ENCODE data around the gene SNX22.

DNA sequence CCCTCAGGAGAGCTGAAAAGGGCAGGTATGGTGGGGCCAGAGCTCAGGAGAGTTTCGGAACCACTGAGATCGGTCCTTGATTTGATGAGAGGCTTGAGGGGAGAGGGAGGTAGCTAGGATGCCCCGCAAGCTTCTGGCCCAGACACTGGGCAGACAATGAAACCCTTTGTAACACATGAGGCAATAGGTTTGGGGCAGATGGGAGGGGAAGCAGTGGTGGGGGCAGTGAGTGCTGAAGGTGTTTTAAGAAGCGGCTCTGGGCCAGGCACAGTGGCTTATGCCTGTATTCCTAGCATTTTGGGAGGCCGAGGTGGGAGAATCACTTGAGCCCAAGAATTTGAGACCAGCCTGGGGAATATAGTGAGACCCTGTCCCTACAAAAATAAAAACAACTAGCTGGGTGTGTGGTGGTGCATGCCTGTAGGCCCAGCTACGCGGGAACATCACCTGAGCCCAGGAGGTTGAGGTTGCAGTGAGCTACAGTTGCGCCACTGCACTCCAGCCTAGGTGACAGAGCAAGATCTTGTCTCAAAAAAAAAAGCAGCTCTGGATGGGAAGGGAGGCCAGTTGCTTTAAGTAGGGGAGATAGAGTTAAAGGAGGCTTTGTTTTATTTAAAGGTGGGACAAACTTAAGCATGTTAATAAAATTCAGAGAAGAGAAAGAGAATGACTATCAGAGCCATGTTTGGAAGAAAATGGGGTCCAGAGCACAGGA is 9.6 kb upstream of the SNX22 start:
- TF ChIP-seq, protein P1, sequence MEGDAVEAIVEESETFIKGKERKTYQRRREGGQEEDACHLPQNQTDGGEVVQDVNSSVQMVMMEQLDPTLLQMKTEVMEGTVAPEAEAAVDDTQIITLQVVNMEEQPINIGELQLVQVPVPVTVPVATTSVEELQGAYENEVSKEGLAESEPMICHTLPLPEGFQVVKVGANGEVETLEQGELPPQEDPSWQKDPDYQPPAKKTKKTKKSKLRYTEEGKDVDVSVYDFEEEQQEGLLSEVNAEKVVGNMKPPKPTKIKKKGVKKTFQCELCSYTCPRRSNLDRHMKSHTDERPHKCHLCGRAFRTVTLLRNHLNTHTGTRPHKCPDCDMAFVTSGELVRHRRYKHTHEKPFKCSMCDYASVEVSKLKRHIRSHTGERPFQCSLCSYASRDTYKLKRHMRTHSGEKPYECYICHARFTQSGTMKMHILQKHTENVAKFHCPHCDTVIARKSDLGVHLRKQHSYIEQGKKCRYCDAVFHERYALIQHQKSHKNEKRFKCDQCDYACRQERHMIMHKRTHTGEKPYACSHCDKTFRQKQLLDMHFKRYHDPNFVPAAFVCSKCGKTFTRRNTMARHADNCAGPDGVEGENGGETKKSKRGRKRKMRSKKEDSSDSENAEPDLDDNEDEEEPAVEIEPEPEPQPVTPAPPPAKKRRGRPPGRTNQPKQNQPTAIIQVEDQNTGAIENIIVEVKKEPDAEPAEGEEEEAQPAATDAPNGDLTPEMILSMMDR (IDR thresholded peaks at IDR 0.05) = no peak
- TF ChIP-seq EP300 (IDR thresholded peaks at IDR 0.05) (no peak), POLR2AphosphoS5 (IDR thresholded peaks at IDR 0.05) (no peak), POLR2A (IDR thresholded peaks at IDR 0.05; ENCODE audit: low read depth) (no peak)

Data from esophagus muscularis mucosa (tissue), 4 donors.